Measurements from ENCODE around the gene CD180.

CD180 gene

DNA sequence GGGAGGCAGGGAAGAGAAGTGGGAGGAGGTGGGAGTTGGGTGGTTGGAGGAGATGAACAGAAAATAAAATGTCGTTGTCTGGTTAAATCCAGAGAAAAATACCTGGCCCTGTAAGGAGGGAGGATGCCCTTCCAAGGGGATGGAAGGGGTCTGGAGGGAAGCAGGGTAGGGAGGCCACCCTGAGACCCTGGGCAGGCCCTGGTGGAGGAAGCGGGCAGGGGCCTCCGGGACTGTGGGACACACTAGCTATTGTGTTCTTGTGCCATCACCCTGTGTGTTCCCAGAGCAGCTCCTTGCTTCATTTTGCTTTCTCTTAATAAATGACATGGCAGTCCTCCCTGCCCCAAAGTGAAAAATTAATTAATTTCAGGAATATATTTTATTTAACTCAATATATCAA, 11.8 kb upstream of the CD180 start:
- Histone ChIP-seq H3K79me2 (no peaks in the 10 kb centered on the region), H3K9me3 (ENCODE audit: control insufficient read depth, low read length) (no peaks in the 10 kb centered on the region), H3K4me2 (ENCODE audit: low read length) (no peak overlapping the region), H3K27ac (no peak overlapping the region), H3K9ac (no peak overlapping the region), H2AFZ (peak overlapping the region; percentile 37), H3K36me3 (ENCODE audit: control insufficient read depth, insufficient read depth, low read length) (no peaks in the 10 kb centered on the region), H3K27me3 (ENCODE audit: control insufficient read depth, insufficient read depth, low read length) (no peaks in the 10 kb centered on the region), H3K4me3 (ENCODE audit: low read depth, low read length) (no peak overlapping the region), H3K4me1 (no peaks in the 10 kb centered on the region)
- TF ChIP-seq, protein P1, sequence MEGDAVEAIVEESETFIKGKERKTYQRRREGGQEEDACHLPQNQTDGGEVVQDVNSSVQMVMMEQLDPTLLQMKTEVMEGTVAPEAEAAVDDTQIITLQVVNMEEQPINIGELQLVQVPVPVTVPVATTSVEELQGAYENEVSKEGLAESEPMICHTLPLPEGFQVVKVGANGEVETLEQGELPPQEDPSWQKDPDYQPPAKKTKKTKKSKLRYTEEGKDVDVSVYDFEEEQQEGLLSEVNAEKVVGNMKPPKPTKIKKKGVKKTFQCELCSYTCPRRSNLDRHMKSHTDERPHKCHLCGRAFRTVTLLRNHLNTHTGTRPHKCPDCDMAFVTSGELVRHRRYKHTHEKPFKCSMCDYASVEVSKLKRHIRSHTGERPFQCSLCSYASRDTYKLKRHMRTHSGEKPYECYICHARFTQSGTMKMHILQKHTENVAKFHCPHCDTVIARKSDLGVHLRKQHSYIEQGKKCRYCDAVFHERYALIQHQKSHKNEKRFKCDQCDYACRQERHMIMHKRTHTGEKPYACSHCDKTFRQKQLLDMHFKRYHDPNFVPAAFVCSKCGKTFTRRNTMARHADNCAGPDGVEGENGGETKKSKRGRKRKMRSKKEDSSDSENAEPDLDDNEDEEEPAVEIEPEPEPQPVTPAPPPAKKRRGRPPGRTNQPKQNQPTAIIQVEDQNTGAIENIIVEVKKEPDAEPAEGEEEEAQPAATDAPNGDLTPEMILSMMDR (IDR thresholded peaks at IDR 0.05) = no peak

DNA sequence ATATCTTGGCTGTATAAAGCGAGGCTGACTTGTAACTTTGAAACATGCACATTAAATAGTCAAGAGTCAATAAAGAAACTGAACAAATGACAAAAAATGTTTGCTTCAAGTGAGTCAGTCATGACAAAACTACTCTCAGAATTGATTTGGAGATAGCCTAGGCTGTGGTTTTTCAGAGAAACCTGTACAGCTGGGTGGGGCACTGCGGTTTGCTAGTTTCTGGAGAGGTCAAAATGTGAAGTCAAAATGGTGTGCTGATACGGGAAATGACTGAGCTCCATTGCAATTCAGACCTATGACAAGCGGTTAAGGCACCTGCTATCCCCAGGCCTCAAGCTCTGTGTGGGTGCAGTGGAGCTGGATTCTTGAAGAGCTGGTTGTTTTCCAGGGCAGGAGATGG, 10.3 kb upstream of the CD180 start:
- Histone ChIP-seq H2AFZ (peak overlapping the region; percentile 57), H3K27me3 (ENCODE audit: control insufficient read depth, insufficient read depth, low read length) (no peaks in the 10 kb centered on the region), H3K4me2 (ENCODE audit: low read length) (no peak overlapping the region), H3K4me1 (no peaks in the 10 kb centered on the region), H3K9ac (no peak overlapping the region), H3K79me2 (no peaks in the 10 kb centered on the region), H3K27ac (no peak overlapping the region), H3K9me3 (ENCODE audit: control insufficient read depth, low read length) (no peaks in the 10 kb centered on the region), H3K36me3 (ENCODE audit: control insufficient read depth, insufficient read depth, low read length) (no peaks in the 10 kb centered on the region), H3K4me3 (ENCODE audit: low read depth, low read length) (no peak overlapping the region)
- TF ChIP-seq, protein P1 (IDR thresholded peaks at IDR 0.05) = no peak

DNA sequence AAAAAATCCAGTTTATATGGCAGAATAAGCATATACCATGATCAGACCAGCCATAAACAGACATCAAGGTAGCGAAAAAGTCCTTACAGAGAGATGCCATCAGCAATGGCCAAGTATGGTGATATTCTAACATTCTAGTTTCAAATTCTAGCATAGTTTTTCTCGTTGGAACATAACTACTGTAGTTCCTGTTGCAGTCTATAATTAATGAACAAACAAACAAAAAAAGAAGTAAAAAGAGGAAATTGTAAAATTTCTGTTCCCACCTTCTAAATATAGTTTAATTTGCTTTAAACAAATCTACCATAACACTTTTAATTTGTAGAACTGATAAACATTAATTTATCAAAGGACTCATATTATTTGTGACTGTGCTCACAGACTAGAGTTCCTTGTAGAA, 9.9 kb upstream of the CD180 start:
- no peaks in the 10 kb centered on the region for H3K4me1 ChIP-seq
- no peak overlapping the region for H3K9ac ChIP-seq
- H3K4me2 ChIP-seq (ENCODE audit: low read length) = no peak overlapping the region
- no peaks in the 10 kb centered on the region for H3K9me3 ChIP-seq (ENCODE audit: control insufficient read depth, low read length)
- no peak overlapping the region for H3K4me3 ChIP-seq (ENCODE audit: low read depth, low read length)
- TF ChIP-seq, protein P1 (IDR thresholded peaks at IDR 0.05) = no peak
- H3K27me3 ChIP-seq (ENCODE audit: control insufficient read depth, insufficient read depth, low read length) = no peaks in the 10 kb centered on the region
- H3K27ac ChIP-seq = no peak overlapping the region
- H3K36me3 ChIP-seq (ENCODE audit: control insufficient read depth, insufficient read depth, low read length) = no peaks in the 10 kb centered on the region
- H3K79me2 ChIP-seq = no peaks in the 10 kb centered on the region
- no peak overlapping the region for H2AFZ ChIP-seq

DNA sequence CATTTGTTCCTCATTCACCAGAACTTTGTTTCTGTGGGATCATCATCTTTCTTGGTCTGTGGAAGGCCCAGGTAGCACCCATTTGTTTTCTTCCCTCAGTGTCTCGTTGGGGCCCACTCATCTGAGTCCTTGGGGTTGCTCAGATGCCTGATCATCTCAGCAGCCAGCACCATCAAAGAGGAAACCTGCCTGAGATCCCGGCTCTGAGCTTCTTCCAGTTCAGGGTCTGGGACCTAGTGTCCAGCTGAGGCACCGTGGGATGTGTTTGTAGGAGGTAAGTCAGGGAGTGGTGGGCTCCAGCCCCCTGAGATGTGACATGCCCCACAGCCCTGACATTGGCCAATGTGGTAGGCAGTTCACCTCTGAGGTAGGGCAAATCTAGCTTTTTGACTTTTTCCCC, 9.4 kb upstream of the CD180 start:
- Histone ChIP-seq H3K4me1 (no peaks in the 10 kb centered on the region), H3K27ac (no peak overlapping the region), H3K4me2 (ENCODE audit: low read length) (no peak overlapping the region), H3K79me2 (no peaks in the 10 kb centered on the region), H3K36me3 (ENCODE audit: control insufficient read depth, insufficient read depth, low read length) (no peaks in the 10 kb centered on the region), H3K9ac (no peak overlapping the region), H3K27me3 (ENCODE audit: control insufficient read depth, insufficient read depth, low read length) (no peaks in the 10 kb centered on the region), H2AFZ (no peak overlapping the region), H3K9me3 (ENCODE audit: control insufficient read depth, low read length) (no peaks in the 10 kb centered on the region), H3K4me3 (ENCODE audit: low read depth, low read length) (no peak overlapping the region)
- TF ChIP-seq, protein P1 (IDR thresholded peaks at IDR 0.05) = no peak

DNA sequence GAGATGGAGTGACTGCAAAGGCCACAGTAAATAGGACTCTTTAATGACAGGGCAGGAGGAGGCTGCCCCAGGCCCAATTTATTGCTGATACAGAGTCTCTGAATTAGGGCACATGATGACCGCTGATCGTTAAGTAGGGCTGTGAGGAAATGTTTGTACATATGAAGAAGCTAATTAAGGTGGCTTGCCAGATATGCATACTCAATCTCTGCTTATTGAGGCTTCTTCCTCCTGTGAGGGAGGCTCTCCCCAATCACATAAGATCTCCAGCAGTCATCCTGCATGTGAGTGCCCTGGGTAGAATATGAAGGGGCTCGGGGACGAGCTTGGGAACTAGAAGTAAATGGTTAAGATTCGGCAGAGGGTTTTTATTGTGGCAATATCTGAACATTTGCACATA, 8.2 kb upstream of the CD180 start:
- H3K27me3 ChIP-seq (ENCODE audit: control insufficient read depth, insufficient read depth, low read length) = no peaks in the 10 kb centered on the region
- H3K27ac ChIP-seq = no peak overlapping the region
- H3K36me3 ChIP-seq (ENCODE audit: control insufficient read depth, insufficient read depth, low read length) = no peaks in the 10 kb centered on the region
- no peak overlapping the region for H3K9ac ChIP-seq
- H3K4me1 ChIP-seq = no peaks in the 10 kb centered on the region
- no peak overlapping the region for H3K4me2 ChIP-seq (ENCODE audit: low read length)
- no peak overlapping the region for H3K4me3 ChIP-seq (ENCODE audit: low read depth, low read length)
- TF ChIP-seq, protein P1 (IDR thresholded peaks at IDR 0.05) = no peak
- no peak overlapping the region for H2AFZ ChIP-seq
- no peaks in the 10 kb centered on the region for H3K79me2 ChIP-seq
- no peaks in the 10 kb centered on the region for H3K9me3 ChIP-seq (ENCODE audit: control insufficient read depth, low read length)

Measured in parathyroid adenoma (tissue), 2 donors.